SK-N-SH treated with all-trans-retinoic acid at 6 μM for 48 hours (cell line): ENCODE results near the gene FAM3D.

Experiments
- ATAC-seq: fragments of 200-7000 bp; cut with Tn5 transposase; 3 replicates; pipeline ENCODE4 v1.9.1; 2020; ENCODE audit warnings: mild to moderate bottlenecking, moderate library complexity
- ARNTL ChIP-seq: fragments of 450-650 bp; formaldehyde crosslinking; IDR thresholded peaks from 2 replicates; pipeline ENCODE4 v1.5.0; 2020; ENCODE audit warnings: low read depth, mild to moderate bottlenecking, moderate library complexity, borderline replicate concordance
- BACH2 ChIP-seq: fragments of 250-450 bp; sonication (Bioruptor Pico); IDR thresholded peaks from 2 replicates; pipeline ENCODE4 v1.9.0; 2021; ENCODE audit warnings: mild to moderate bottlenecking, borderline replicate concordance
- CSDC2 ChIP-seq: fragments of 250-450 bp; sonication (Bioruptor Pico); IDR thresholded peaks from 2 replicates; pipeline ENCODE4 v1.5.0; 2020; ENCODE audit warnings: mild to moderate bottlenecking, moderate library complexity
- ESRRG ChIP-seq: fragments of 250-450 bp; sonication (Bioruptor Pico); IDR thresholded peaks from 2 replicates; pipeline ENCODE4 v1.6.1; 2021; ENCODE audit warnings: mild to moderate bottlenecking
- GLIS3 ChIP-seq: fragments of 250-450 bp; sonication (Bioruptor Pico); IDR thresholded peaks from 2 replicates; pipeline ENCODE4 v1.5.0; 2020; ENCODE audit warnings: mild to moderate bottlenecking, moderate library complexity
- ISL1 ChIP-seq: fragments of 250-450 bp; sonication (Bioruptor Pico); IDR thresholded peaks from 2 replicates; pipeline ENCODE4 v2.1.2; 2022; ENCODE audit warnings: mild to moderate bottlenecking, moderate library complexity
- OSR1 ChIP-seq: fragments of 250-450 bp; sonication (Bioruptor Pico); IDR thresholded peaks from 2 replicates; pipeline ENCODE4 v1.8.0; 2022; ENCODE audit warnings: moderate library complexity, mild to moderate bottlenecking, inconsistent platforms
- PPARA ChIP-seq: fragments of 250-450 bp; sonication (Bioruptor Pico); IDR thresholded peaks from 2 replicates; pipeline ENCODE4 v1.5.0; 2020; ENCODE audit warnings: mild to moderate bottlenecking, borderline replicate concordance
- RARB ChIP-seq: fragments of 250-450 bp; sonication (Bioruptor Pico); IDR thresholded peaks from 2 replicates; pipeline ENCODE4 v1.8.0; 2021; ENCODE audit warnings: mild to moderate bottlenecking, moderate library complexity
- SNAI2 ChIP-seq: fragments of 250-450 bp; sonication (Bioruptor Pico); IDR thresholded peaks from 2 replicates; pipeline ENCODE4 v1.5.0; 2020; ENCODE audit warnings: mild to moderate bottlenecking, moderate library complexity
- TCF4 ChIP-seq: fragments of 250-450 bp; sonication (Bioruptor Pico); IDR thresholded peaks from 2 replicates; pipeline ENCODE4 v1.8.0; 2021; ENCODE audit warnings: mild to moderate bottlenecking, moderate library complexity, borderline replicate concordance
- TOX ChIP-seq: fragments of 250-450 bp; sonication (Bioruptor Pico); IDR thresholded peaks from 2 replicates; pipeline ENCODE4 v1.8.0; 2021; ENCODE audit warnings: mild to moderate bottlenecking, moderate library complexity, borderline replicate concordance
- ZC3H10 ChIP-seq: fragments of 250-450 bp; sonication (Bioruptor Pico); IDR thresholded peaks from 2 replicates; pipeline ENCODE4 v1.5.1; 2021; ENCODE audit warnings: mild to moderate bottlenecking, moderate library complexity
- ZFP3 ChIP-seq: fragments of 250-450 bp; sonication (Bioruptor Pico); IDR thresholded peaks from 2 replicates; pipeline ENCODE4 v1.5.0; 2020; ENCODE audit warnings: mild to moderate bottlenecking, moderate library complexity
- ZFP30 ChIP-seq: fragments of 450-650 bp; formaldehyde crosslinking; IDR thresholded peaks from 2 replicates; pipeline ENCODE4 v1.5.0; 2022; ENCODE audit warnings: mild to moderate bottlenecking, moderate library complexity
- ZNF565 ChIP-seq: fragments of 450-650 bp; formaldehyde crosslinking; conservative IDR thresholded peaks from 2 replicates; pipeline ENCODE4 v1.5.0; 2020; ENCODE audit warnings: low read depth, mild to moderate bottlenecking, moderate library complexity
- ZNF70 ChIP-seq: fragments of 450-650 bp; formaldehyde crosslinking; IDR thresholded peaks from 2 replicates; pipeline ENCODE4 v1.5.0; 2020; ENCODE audit warnings: mild to moderate bottlenecking, moderate library complexity
- ZNF8 ChIP-seq: fragments of 450-650 bp; formaldehyde crosslinking; IDR thresholded peaks from 2 replicates; pipeline ENCODE4 v1.5.0; 2020; ENCODE audit warnings: mild to moderate bottlenecking, moderate library complexity
- TF ChIP-seq, protein P1 (sequence below): fragments of 250-450 bp; sonication (Bioruptor Pico); IDR thresholded peaks from 2 replicates; pipeline ENCODE4 v1.5.1; 2021; ENCODE audit warnings: mild to moderate bottlenecking, moderate library complexity
- TF ChIP-seq, protein P2 (sequence below): fragments of 250-450 bp; sonication (Bioruptor Pico); IDR thresholded peaks from 2 replicates; pipeline ENCODE4 v1.8.0; 2020; ENCODE audit warnings: mild to moderate bottlenecking, moderate library complexity, borderline replicate concordance
- TF ChIP-seq, protein P3 (sequence below): fragments of 250-450 bp; sonication (Bioruptor Pico); IDR thresholded peaks from 2 replicates; pipeline ENCODE4 v1.5.0; 2020; ENCODE audit warnings: mild to moderate bottlenecking, moderate library complexity

FAM3D gene

DNA sequence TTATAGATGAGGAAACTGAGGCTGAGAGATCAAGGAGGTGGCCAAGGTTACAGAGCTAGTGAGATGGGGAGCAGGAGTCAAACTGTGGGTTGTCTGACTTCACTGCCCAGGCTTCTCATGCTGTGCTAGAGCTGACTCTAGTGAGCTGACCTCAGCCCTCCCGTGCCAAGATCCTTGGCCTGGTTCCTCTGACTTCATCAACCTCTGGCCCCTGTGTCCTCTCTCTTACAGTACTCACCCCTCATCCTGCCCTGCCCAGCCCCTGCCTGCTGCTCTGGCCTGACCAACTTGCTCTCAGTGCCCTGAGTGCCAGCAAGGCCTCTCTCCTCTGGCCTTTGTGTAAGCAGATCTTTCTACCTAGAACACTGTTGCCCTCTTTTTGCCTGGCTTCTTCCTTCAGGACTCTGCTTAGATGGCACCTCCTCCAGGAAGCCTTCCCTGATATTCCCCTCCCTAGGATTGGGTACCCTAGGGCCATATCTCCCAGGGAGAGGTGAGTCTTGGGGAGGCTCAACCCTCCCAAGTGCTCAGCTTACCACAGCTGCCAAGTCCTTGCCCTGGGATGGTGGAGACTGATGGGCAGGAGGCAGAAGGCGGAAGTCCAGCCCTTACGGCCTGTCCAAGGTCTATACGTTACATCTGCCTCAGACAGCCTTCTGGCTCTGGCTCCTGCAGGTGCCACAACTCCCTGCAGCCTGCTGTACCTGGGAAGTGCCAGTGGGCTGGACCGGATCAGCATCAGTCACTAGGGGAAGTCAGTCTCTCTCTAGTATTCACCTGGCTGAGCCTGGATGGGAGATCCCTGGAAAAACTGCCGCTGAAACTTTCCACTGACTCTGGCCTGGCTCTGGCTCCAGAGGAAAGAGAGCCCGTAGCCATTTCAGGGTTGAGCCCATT lies 53.1 kb downstream of the FAM3D start:
- no peak for ATAC-seq

DNA sequence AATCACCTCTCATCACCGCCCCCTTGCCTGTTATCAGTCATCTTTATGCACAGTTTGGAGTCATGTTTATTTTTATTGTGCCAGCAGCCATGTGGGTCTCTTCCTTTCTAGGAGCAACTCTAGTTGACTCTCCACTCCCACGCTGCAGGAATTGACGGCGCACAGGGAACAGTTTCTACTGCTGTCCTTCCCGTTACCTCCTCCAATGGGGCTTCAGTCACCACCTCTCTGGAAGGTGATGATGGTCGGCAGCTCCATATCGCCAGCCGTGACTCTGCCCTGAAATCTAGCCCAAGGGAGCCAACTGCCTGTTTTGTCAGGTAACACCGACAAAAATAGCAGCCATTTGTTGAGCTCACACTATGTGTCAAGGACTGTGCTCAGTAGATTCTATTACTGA lies 53.7 kb downstream of the FAM3D start:
- ATAC-seq, result no peak
- TF ChIP-seq ZFP3 (no peak), OSR1 (CRISPR knock-in tag) (no peak), CSDC2 (CRISPR knock-in tag) (no peak), SNAI2 (no peak), GLIS3 (CRISPR knock-in tag) (no peak), ESRRG (CRISPR knock-in tag) (no peak), ZNF8 (CRISPR knock-in tag) (no peak), RARB (no peak)
- TF ChIP-seq, protein P1, sequence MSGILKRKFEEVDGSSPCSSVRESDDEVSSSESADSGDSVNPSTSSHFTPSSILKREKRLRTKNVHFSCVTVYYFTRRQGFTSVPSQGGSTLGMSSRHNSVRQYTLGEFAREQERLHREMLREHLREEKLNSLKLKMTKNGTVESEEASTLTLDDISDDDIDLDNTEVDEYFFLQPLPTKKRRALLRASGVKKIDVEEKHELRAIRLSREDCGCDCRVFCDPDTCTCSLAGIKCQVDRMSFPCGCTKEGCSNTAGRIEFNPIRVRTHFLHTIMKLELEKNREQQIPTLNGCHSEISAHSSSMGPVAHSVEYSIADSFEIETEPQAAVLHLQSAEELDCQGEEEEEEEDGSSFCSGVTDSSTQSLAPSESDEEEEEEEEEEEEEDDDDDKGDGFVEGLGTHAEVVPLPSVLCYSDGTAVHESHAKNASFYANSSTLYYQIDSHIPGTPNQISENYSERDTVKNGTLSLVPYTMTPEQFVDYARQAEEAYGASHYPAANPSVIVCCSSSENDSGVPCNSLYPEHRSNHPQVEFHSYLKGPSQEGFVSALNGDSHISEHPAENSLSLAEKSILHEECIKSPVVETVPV (CRISPR knock-in tag), result no peak

More for the DNA sequence above, 53.1 kb downstream of the FAM3D start:
- TF ChIP-seq ZFP30 (CRISPR knock-in tag) (no peak), PPARA (CRISPR knock-in tag) (no peak), ISL1 (CRISPR knock-in tag) (no peak), GLIS3 (CRISPR knock-in tag) (no peak)
- TF ChIP-seq, protein P1 (CRISPR knock-in tag), result no peak

DNA sequence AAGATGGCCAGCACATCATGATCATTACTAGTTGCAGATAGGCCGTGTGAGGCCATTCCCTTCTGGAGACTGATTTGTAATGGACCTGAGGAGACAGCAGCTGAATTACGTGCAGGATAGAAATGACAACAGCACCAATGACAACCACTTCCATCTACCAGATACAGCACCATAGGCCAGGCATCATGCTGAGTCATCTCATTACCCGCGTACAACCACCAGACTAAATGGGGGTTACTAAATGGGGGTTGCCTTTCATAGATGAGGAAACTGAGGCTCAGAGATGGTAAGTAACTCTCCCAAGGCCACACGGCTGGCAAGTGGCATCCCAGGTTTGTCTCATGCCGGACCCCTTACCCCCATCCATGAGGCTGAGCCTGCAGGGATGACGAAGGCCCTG lies 56.6 kb downstream of the FAM3D start:
- TF ChIP-seq BACH2 (no peak), ESRRG (CRISPR knock-in tag) (no peak), TCF4 (no peak), ARNTL (CRISPR knock-in tag) (no peak), ZC3H10 (no peak), ZFP30 (CRISPR knock-in tag) (no peak), SNAI2 (no peak), CSDC2 (CRISPR knock-in tag) (no peak), PPARA (CRISPR knock-in tag) (no peak), RARB (no peak), ZNF8 (CRISPR knock-in tag) (no peak), ZNF70 (CRISPR knock-in tag) (no peak), GLIS3 (CRISPR knock-in tag) (no peak), OSR1 (CRISPR knock-in tag) (no peak), ZFP3 (no peak), ISL1 (CRISPR knock-in tag) (no peak), TOX (CRISPR knock-in tag) (no peak), ZNF565 (no peak)
- TF ChIP-seq, protein P2, sequence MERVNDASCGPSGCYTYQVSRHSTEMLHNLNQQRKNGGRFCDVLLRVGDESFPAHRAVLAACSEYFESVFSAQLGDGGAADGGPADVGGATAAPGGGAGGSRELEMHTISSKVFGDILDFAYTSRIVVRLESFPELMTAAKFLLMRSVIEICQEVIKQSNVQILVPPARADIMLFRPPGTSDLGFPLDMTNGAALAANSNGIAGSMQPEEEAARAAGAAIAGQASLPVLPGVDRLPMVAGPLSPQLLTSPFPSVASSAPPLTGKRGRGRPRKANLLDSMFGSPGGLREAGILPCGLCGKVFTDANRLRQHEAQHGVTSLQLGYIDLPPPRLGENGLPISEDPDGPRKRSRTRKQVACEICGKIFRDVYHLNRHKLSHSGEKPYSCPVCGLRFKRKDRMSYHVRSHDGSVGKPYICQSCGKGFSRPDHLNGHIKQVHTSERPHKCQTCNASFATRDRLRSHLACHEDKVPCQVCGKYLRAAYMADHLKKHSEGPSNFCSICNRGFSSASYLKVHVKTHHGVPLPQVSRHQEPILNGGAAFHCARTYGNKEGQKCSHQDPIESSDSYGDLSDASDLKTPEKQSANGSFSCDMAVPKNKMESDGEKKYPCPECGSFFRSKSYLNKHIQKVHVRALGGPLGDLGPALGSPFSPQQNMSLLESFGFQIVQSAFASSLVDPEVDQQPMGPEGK (CRISPR knock-in tag), result no peak
- TF ChIP-seq, protein P3, sequence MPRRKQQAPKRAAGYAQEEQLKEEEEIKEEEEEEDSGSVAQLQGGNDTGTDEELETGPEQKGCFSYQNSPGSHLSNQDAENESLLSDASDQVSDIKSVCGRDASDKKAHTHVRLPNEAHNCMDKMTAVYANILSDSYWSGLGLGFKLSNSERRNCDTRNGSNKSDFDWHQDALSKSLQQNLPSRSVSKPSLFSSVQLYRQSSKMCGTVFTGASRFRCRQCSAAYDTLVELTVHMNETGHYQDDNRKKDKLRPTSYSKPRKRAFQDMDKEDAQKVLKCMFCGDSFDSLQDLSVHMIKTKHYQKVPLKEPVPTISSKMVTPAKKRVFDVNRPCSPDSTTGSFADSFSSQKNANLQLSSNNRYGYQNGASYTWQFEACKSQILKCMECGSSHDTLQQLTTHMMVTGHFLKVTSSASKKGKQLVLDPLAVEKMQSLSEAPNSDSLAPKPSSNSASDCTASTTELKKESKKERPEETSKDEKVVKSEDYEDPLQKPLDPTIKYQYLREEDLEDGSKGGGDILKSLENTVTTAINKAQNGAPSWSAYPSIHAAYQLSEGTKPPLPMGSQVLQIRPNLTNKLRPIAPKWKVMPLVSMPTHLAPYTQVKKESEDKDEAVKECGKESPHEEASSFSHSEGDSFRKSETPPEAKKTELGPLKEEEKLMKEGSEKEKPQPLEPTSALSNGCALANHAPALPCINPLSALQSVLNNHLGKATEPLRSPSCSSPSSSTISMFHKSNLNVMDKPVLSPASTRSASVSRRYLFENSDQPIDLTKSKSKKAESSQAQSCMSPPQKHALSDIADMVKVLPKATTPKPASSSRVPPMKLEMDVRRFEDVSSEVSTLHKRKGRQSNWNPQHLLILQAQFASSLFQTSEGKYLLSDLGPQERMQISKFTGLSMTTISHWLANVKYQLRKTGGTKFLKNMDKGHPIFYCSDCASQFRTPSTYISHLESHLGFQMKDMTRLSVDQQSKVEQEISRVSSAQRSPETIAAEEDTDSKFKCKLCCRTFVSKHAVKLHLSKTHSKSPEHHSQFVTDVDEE (CRISPR knock-in tag), result no peak
- peak; percentile 46; the same call in 1 of the 3 replicates for ATAC-seq

DNA sequence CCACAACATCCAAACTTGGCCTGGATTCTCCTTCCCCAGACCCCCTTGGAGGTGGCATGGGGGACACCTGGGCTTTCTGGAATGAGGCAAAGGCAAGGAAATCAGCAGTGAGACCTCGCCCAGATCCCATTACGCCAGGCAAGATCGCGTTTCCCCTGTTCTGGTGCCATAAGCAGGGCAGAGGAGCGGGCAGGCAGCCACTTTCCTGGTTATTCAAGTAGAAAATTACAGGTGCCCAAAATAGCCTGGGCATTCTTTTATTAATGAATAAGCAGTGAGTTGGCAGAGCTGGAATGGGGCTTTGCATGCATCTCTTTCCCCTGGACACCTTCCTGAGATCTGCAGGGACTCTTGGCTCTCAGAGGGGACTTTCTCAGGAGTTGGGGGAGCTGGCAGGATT lies 57.9 kb downstream of the FAM3D start:
- ATAC-seq, result peak; percentile 71
- TF ChIP-seq BACH2, result no peak
- no peak for TF ChIP-seq ISL1 (CRISPR knock-in tag)
- no peak for TF ChIP-seq TCF4
- TF ChIP-seq, all 23 proteins: peak for 0
